NCI-H128 (cell line): Measurements from ENCODE around the gene IFI27L2.

Experiments
- DNase-seq: peaks from one replicate; lab custom pipeline; 2025; ENCODE audit not compliant: unreplicated experiment; lab: John Stamatoyannopoulos, UW

IFI27L2 gene

GRCh38 chr14:94124582-94125377, 4.6 kb downstream of the IFI27L2 start:
- no peak for DNase-seq

- DNase-seq, result no peak
These were observed 5.5 kb downstream of the IFI27L2 start for GRCh38 chr14:94123868-94124267.

DNA sequence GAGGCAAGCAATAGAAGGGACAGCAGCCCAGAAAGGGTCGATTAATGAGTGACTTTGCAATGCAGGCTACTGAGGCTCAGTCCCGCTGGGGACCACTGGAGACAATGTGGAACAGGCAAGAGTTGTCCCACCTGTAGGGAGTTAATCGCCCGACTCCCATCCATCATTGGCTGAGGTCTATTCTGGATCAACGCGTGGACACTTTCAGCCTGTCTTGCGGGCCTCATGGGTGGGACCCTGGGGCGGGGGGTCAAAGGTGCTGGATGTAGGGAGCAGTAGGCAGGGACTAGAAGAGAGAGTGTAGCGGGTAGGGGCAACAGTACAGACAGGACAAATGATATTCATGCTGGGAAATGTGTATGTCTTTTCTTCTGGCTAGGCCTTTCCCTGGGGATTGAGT, 6.1 kb downstream of the IFI27L2 start:
- no peak for DNase-seq

GRCh38 chr14:94122438-94122837, 7.0 kb downstream of the IFI27L2 start:
- no peak for DNase-seq

DNA sequence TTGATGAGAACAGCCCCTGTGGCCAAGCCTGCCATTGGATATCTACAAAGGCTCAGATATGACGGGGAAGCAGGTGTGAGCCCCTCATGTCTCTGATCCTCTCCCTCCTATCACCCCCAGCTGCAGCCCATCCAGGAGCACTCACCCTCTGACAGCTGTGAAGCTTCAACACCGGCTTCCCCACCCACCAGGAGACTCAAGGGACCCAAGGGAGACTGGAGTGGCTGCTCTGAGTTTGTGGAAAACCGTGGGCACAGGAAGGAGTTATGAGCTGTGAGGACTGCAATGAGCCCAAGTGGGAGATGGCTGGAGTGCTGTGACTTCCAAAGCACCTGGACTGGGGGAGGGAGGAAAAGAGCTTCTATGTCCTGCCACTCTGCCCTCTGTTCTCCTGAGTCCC, 7.9 kb downstream of the IFI27L2 start:
- no peak for DNase-seq

DNA sequence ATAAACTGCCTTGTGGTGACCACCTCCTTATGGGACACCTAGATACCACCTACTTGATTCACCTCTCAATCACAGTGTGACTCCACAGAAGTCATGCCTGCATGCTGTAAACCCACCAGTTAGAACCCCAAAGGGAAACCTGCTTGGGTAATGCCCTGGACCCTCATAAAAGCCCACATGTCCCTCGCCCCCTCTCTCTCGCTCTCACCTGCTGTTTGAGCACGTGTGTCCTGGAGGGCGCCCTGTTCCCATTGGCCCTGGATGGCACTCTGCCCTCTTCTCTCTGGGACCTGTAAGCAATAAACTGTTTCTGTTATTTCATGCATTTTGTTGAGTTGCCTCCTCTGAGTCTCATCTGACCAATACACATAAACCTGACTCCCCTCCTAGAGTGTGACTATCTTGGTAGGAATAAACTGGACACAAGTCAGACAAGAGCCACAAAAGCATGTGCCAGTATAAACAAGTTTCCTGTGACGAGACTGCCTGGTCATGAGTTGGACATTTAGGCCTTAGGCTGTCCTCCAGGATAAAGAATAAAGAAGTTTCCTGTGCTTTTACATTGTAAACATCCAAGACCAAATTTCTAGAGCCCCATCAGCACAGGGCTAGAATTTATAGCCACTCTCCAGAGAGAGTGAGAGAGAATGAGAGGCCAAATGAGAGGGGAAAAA, 8.6 kb downstream of the IFI27L2 start:
- no peak for DNase-seq

DNA sequence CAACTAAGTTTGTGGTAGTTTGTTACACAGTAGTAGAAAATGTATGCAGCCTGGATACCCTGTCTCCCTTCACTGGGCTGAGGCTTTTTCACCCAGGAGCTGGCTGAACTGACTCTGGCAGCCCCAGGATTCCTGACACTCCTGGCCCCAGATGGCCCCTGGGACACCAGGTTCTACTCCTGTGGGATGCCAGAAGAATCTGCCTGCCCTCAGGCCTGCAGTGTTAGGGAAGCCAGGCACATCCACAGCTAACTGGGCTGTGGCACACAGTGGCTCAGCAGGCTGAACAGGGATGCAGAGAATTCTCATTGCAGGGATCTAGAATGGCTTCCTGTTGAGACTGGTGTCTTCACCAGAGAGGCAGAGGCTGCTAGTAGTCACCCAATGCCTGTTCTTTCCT, 10.3 kb downstream of the IFI27L2 start:
- no peak for DNase-seq

- DNase-seq, result no peak
These were observed 11.5 kb downstream of the IFI27L2 start for GRCh38 chr14:94117856-94118255.

GRCh38 chr14:94116701-94117100, 12.7 kb downstream of the IFI27L2 start:
- DNase-seq, result no peak

DNA sequence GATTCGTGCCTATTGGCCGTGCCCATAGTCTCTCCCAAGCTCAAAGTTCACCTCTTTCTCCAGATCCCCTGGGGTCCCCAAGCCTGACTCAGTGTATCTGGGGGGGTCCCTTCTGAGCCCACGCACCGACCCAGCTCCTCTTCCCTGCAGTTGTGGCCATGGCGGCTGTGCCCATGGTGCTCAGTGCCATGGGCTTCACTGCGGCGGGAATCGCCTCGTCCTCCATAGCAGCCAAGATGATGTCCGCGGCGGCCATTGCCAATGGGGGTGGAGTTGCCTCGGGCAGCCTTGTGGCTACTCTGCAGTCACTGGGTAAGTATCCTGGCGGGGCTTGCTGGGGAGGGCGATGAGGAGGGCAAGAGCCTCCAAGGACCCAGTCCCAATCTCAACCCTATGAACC, 13.8 kb downstream of the IFI27L2 start:
- no peak for DNase-seq

DNA sequence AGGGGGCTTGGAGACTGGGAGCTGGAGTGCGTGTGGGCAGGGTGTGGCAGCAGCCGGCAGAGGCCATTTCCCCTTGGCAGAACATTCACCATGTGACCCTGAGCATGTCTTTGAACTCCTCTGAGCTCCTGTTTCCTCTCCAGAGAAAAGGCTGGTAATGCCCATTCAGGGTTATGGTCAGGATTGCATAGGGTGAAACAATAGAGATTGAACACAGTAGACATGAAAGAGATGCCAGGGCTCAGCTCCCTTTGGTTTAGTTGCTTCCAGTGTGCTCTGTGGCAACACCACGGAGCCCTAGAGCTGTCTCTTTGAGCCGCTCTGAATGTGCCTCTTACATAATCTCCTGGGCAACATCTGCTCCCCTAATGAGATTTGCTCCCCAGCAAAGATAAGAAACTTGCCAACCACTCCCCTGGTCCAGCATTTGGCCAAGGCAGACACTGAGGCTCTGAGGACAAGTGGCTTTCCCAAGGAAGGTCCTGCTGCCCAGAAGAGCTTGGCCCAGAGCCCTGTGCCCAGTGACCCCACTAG, 14.3 kb downstream of the IFI27L2 start:
- no peak for DNase-seq

DNA sequence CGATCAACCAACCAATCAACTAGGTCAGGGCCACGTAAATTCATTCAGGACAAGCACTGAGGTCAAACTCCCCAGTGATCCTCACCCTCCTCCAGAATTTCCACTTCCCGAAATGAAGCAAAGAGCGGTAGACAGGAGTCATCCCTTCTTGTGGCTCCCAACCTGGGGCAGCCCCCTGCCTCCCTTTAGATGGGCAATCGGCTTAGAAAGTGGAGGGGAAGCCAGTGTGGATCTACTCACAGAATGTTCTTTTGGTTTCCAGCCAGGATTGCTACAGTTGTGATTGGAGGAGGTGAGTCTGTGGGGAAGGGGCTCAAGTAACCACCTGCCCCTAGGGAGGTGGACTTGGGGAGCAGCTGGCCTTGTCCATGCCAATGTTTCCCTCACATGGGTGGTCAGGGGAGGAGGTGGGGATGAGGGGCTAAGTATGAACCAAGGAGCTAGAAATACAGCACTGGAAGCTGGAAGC, 14.8 kb downstream of the IFI27L2 start:
- no peak for DNase-seq

- no peak for DNase-seq
These were observed 15.4 kb downstream of the IFI27L2 start for GRCh38 chr14:94113908-94114588.

DNA sequence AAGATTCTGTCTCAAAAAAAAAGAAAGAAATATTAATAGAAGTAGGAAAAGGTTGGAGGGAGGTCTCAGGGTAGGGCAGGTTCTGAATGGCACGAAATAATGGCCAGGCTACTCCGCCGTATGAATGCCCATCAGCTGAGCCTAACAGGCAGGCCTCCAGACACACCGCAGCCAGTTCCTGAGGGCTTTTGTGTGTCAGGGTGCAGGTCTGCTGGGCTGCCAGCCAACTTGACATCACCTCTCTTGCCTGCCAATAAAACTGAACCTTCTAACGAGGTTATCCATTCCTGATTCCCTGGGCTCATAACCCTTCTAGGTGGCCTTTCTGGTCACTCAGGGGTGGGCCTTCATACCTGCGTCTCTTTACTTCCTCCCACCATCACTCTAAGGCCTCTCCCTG, 15.9 kb downstream of the IFI27L2 start:
- DNase-seq, result no peak

DNA sequence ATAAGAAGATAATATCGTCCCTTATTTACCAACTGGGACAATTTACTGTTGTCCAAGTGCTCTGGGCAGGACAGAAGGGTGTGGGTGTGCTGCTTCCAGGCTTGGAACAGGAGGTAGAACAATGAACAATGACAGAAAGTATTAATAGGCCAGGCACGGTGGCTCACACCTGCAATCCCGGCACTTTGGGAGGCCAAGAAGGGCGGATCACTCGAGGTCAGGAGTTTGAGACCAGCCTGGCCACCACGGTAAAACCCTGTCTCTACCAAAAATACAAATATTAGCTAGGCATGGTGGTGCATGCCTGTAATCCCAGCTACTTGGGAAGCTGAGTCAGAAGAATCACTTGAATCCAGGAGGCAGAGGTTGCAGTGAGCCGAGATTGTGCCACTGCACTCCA, 16.3 kb downstream of the IFI27L2 start:
- no peak for DNase-seq

DNA sequence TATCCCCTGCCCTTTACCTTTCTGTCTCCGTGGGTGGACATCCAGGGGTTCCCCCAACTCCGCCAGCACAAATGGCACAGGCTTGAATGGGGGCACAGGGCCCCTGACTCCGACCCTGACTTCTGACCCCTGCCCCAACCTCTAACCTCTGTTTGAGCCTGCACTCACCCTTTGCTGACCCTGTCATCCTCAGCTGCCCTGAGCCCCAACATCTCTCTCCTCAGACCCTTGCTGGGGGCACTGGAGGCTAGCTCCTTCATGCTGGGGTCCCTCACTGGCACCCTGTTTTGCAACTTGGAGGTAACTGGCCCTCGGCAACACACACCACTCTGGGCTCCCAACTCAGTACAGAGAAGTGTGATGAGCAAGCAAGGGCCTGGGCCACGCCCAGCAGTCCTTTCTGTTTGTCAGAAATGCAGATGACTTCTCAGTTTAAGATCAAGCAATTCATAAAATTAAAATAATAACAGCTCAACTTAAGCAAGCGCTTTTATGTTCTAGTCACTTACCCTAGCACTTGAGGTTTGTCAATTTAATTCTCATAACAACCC, 16.8 kb downstream of the IFI27L2 start:
- no peak for DNase-seq

DNA sequence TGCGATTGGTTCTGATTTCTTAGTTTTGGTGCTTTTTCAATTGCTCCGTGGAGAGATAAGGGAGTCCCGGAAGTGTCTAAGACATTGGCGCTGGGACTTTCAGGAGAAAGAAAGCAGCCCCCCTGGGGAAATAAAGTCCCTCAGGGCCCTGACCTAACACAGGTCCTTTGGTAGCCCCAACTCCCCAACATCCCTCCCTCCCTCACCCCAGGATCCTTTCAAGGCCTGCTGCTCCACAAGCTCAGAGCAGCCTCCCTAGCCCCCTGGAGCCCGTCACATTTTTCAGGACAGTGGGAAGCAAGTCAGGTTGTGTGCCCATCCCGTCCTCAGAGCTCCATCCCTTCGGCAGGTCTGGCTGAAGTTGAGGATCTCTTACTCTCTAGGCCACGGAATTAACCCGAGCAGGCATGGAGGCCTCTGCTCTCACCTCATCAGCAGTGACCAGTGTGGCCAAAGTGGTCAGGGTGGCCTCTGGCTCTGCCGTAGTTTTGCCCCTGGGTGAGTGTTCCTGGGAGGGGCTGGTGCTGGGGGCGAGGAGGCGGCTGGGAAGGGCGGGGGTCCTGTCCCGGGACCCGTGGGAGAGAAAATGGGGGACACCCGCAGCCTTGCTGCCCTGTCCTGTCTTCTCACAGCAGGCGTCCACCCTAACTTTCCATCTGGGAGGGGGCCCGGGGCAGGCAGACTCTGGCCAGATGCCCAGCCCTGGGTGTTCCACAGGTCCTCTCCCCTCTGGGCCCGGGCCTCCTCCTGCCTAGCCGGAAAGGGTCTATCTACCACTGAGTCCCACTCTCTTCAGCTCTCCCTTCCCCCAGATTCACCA, 17.9 kb downstream of the IFI27L2 start:
- no peak for DNase-seq

- no peak for DNase-seq
These were observed 18.7 kb downstream of the IFI27L2 start, which contains the start of gene IFI27 for GRCh38 chr14:94110552-94111181. Gene IFI27, plus strand, starts transcription at chr14:94110736.

GRCh38 chr14:94109915-94110250, 19.5 kb downstream of the IFI27L2 start:
- no peak for DNase-seq

DNA sequence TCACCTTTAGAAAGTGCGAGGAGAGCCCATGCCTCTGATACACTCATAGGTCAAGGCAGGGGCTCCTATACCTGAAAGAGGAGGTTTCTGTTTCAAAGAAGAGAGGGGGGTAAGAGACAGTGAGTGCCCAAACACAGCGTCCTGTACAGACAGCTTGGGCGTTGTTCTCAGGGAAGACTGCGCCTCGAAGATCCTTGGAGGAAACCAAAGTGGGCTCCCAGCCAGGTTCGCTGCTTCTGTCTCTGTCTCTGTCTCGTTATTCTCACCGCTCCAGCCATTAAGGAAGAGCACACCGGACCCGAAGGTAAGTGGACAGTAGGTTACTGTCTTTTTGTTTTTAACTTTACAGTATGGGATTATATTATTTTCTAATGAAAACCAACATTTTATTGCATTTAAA, 24.7 kb downstream of the IFI27L2 start:
- DNase-seq, result no peak
